K562 (cell line): ENCODE data around the gene CELSR1.

Experiments used
- EP300 ChIP-seq: IDR thresholded peaks from 2 replicates; pipeline ENCODE4 v1.6.1; 2012; ENCODE audit warnings: low read length, improper control_type of control experiment
- EZH2 ChIP-seq: IDR thresholded peaks from 2 replicates; pipeline ENCODE4 v1.6.1; 2012; ENCODE audit warnings: low read depth, mild to moderate bottlenecking, inconsistent platforms, low read length, borderline replicate concordance
- FOS ChIP-seq: IDR thresholded peaks from 3 replicates; pipeline ENCODE4 v1.6.1; 2011; ENCODE audit not compliant: insufficient read length; ENCODE audit errors: extremely low read depth
- FOXK2 ChIP-seq, 2 experiments: fragments of 450-650 bp; IDR thresholded peaks in 1 of 2; conservative IDR thresholded peaks in 1 of 2; 2 replicates each; pipeline ENCODE4 v1.6.1; 2016; ENCODE audit warnings: low read depth in 2 of 2, mild to moderate bottlenecking in 1 of 2
- FOXM1 ChIP-seq, 2 experiments: fragments of 450-650 bp in 1 of 2; sonication (generic) in 1 of 2; formaldehyde crosslinking in 1 of 2; IDR thresholded peaks; 2 replicates each; pipeline versions ENCODE4 v1.6.1 to v1.9.0; 2017 to 2022; ENCODE audit warnings: low read depth in 2 of 2, mild to moderate bottlenecking in 2 of 2, missing genetic modification reagents in 1 of 2, moderate library complexity in 1 of 2
- NR1H2 ChIP-seq: sonication (generic); formaldehyde crosslinking; IDR thresholded peaks from 2 replicates; pipeline ENCODE4 v1.4.0; 2020; ENCODE audit warnings: mild to moderate bottlenecking, missing genetic modification reagents
- POLR2A ChIP-seq: fragments of 450-650 bp; conservative IDR thresholded peaks from 2 replicates; pipeline ENCODE4 v1.6.1; 2016
- SMARCC2 ChIP-seq: fragments of 450-650 bp; IDR thresholded peaks from 2 replicates; pipeline ENCODE4 v1.6.1; 2017; ENCODE audit warnings: antibody characterized with exemption, moderate library complexity, mild to moderate bottlenecking, low read depth
- ZNF274 ChIP-seq: IDR thresholded peaks from 2 replicates; pipeline ENCODE4 v1.6.1; 2011; ENCODE audit warnings: low read depth, mild to moderate bottlenecking, low read length, moderate library complexity, borderline replicate concordance
- ZNF830 ChIP-seq: fragments of 250-450 bp; sonication (Bioruptor Pico); IDR thresholded peaks from 2 replicates; pipeline ENCODE4 v1.5.0; 2021; ENCODE audit warnings: mild to moderate bottlenecking
- TF ChIP-seq, protein P1 (sequence below): fragments of 450-650 bp; IDR thresholded peaks from 2 replicates; pipeline ENCODE4 v1.6.1; 2017; ENCODE audit warnings: antibody characterized with exemption, mild to moderate bottlenecking
- TF ChIP-seq, protein P2 (sequence below): sonication (generic); formaldehyde crosslinking; IDR thresholded peaks from 2 replicates; pipeline ENCODE4 v1.8.0; 2022; ENCODE audit warnings: missing genetic modification reagents, mild to moderate bottlenecking, borderline replicate concordance
- TF ChIP-seq, protein P3 (sequence below), 3 experiments: IDR thresholded peaks in 2 of 3; conservative IDR thresholded peaks in 1 of 3; 2 replicates each; pipeline ENCODE4 v1.5.1; 2011 to 2012; ENCODE audit warnings: low read length in 3 of 3, mild to moderate bottlenecking in 3 of 3, control low read depth in 2 of 3, improper control_type of control experiment in 1 of 3, inconsistent platforms in 1 of 3, low read depth in 1 of 3, mixed read lengths in 1 of 3, moderate library complexity in 1 of 3; ENCODE audit not compliant: insufficient read depth in 2 of 3
- TF ChIP-seq, protein P4 (sequence below): fragments of 450-650 bp; IDR thresholded peaks from 2 replicates; pipeline ENCODE4 v1.7.1; 2018; ENCODE audit warnings: mild to moderate bottlenecking, low read depth; ENCODE audit not compliant: partially characterized antibody

DNA sequence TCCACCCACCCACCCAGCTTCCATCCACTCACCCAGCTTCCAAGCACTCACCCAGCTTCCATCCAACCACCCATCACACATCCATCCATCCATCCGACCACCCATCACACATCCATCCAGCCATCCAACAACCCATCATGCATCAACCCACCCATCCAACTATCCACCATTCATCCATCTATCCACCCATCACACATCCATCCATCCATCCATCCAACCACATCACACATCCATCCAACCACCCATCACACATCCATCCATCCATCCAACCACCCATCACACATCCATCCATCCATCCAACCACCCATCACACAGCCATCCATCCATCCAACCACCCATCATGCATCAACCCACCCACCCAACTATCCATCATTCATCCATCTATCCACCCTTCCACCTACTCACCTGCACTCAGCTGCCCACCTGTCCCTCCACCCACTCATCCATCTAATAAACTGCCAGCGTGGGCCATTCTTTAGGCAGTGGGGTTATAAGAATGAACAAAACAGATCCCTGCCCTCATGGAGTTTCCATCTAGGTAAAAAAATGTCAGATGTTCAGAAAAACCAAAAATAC lies 88.2 kb downstream of the CELSR1 start:
- TF ChIP-seq FOXM1 (IDR thresholded peaks at IDR 0.05; ENCODE audit: low read depth) (no peak), FOXM1 (CRISPR knock-in tag; IDR thresholded peaks at IDR 0.05; ENCODE audit: low read depth) (no peak), ZNF274 (no peak), POLR2A (no peak), EZH2 (no peak), SMARCC2 (no peak), FOS (no peak), FOXK2 (conservative IDR thresholded peaks at IDR 0.05 in 1 of 2, IDR thresholded peaks at IDR 0.05 in 1 of 2; ENCODE audit: low read depth in 2 of 2) (no peak), EP300 (no peak), ZNF830 (CRISPR knock-in tag) (no peak), NR1H2 (CRISPR knock-in tag) (no peak)
- TF ChIP-seq, protein P1, sequence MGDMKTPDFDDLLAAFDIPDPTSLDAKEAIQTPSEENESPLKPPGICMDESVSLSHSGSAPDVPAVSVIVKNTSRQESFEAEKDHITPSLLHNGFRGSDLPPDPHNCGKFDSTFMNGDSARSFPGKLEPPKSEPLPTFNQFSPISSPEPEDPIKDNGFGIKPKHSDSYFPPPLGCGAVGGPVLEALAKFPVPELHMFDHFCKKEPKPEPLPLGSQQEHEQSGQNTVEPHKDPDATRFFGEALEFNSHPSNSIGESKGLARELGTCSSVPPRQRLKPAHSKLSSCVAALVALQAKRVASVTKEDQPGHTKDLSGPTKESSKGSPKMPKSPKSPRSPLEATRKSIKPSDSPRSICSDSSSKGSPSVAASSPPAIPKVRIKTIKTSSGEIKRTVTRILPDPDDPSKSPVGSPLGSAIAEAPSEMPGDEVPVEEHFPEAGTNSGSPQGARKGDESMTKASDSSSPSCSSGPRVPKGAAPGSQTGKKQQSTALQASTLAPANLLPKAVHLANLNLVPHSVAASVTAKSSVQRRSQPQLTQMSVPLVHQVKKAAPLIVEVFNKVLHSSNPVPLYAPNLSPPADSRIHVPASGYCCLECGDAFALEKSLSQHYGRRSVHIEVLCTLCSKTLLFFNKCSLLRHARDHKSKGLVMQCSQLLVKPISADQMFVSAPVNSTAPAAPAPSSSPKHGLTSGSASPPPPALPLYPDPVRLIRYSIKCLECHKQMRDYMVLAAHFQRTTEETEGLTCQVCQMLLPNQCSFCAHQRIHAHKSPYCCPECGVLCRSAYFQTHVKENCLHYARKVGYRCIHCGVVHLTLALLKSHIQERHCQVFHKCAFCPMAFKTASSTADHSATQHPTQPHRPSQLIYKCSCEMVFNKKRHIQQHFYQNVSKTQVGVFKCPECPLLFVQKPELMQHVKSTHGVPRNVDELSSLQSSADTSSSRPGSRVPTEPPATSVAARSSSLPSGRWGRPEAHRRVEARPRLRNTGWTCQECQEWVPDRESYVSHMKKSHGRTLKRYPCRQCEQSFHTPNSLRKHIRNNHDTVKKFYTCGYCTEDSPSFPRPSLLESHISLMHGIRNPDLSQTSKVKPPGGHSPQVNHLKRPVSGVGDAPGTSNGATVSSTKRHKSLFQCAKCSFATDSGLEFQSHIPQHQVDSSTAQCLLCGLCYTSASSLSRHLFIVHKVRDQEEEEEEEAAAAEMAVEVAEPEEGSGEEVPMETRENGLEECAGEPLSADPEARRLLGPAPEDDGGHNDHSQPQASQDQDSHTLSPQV: no peak
- TF ChIP-seq, protein P2, sequence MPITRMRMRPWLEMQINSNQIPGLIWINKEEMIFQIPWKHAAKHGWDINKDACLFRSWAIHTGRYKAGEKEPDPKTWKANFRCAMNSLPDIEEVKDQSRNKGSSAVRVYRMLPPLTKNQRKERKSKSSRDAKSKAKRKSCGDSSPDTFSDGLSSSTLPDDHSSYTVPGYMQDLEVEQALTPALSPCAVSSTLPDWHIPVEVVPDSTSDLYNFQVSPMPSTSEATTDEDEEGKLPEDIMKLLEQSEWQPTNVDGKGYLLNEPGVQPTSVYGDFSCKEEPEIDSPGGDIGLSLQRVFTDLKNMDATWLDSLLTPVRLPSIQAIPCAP (CRISPR knock-in tag): no peak
- TF ChIP-seq, protein P3, sequence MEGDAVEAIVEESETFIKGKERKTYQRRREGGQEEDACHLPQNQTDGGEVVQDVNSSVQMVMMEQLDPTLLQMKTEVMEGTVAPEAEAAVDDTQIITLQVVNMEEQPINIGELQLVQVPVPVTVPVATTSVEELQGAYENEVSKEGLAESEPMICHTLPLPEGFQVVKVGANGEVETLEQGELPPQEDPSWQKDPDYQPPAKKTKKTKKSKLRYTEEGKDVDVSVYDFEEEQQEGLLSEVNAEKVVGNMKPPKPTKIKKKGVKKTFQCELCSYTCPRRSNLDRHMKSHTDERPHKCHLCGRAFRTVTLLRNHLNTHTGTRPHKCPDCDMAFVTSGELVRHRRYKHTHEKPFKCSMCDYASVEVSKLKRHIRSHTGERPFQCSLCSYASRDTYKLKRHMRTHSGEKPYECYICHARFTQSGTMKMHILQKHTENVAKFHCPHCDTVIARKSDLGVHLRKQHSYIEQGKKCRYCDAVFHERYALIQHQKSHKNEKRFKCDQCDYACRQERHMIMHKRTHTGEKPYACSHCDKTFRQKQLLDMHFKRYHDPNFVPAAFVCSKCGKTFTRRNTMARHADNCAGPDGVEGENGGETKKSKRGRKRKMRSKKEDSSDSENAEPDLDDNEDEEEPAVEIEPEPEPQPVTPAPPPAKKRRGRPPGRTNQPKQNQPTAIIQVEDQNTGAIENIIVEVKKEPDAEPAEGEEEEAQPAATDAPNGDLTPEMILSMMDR (IDR thresholded peaks at IDR 0.05 in 2 of 3, conservative IDR thresholded peaks at IDR 0.05 in 1 of 3; ENCODE audit: insufficient read depth in 2 of 3, low read depth in 1 of 3, low read length in 3 of 3): no peak
- TF ChIP-seq, protein P4, sequence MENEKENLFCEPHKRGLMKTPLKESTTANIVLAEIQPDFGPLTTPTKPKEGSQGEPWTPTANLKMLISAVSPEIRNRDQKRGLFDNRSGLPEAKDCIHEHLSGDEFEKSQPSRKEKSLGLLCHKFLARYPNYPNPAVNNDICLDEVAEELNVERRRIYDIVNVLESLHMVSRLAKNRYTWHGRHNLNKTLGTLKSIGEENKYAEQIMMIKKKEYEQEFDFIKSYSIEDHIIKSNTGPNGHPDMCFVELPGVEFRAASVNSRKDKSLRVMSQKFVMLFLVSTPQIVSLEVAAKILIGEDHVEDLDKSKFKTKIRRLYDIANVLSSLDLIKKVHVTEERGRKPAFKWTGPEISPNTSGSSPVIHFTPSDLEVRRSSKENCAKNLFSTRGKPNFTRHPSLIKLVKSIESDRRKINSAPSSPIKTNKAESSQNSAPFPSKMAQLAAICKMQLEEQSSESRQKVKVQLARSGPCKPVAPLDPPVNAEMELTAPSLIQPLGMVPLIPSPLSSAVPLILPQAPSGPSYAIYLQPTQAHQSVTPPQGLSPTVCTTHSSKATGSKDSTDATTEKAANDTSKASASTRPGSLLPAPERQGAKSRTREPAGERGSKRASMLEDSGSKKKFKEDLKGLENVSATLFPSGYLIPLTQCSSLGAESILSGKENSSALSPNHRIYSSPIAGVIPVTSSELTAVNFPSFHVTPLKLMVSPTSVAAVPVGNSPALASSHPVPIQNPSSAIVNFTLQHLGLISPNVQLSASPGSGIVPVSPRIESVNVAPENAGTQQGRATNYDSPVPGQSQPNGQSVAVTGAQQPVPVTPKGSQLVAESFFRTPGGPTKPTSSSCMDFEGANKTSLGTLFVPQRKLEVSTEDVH: no peak
